Gastrocnemius medialis (tissue), 4 donors: ENCODE results near the gene EFCAB5. TPM values are rescaled to one million over a fixed set of nuclear protein-coding genes. Genes with fewer than 3 reads are reported as not detected.
"Not testable (repeated sequence)": the region's sequence is repeated elsewhere in the genome, so short reads cannot be mapped to it uniquely, and the experiment has no call there.

Experiments
- ATAC-seq, 2 donors: fragments of 150-250 bp; one replicate each; pipeline ENCODE4 v1.9.1; 2016
- DNase-seq, 2 donors: peaks; one replicate each; pipeline ENCODE4 v3.0.0-alpha.2; 2019
- H3K27ac ChIP-seq, 4 donors: fragments of 200-600 bp; sonication (generic); 1 replicate in 1 of 4; 2 replicates in 3 of 4; pipeline ENCODE4 v1.5.1; 2016 to 2018; ENCODE audit warnings: mild to moderate bottlenecking in 2 of 4, moderate library complexity in 1 of 4
- H3K27me3 ChIP-seq, 3 donors: fragments of 200-600 bp; sonication (generic) in 2 of 3; 1 replicate in 1 of 3; 2 replicates in 2 of 3; pipeline versions ENCODE4 v1.5.1 to v1.6.0; 2016 to 2019; ENCODE audit warnings: mild to moderate bottlenecking in 1 of 3, moderate library complexity in 1 of 3
- H3K36me3 ChIP-seq, 2 donors: fragments of 200-600 bp; sonication (generic) in 1 of 2; one replicate each; pipeline ENCODE4 v1.5.1; 2017 to 2018
- H3K4me1 ChIP-seq, 2 donors: fragments of 200-600 bp; sonication (generic) in 1 of 2; one replicate each; pipeline ENCODE4 v1.5.1; 2016 to 2017; ENCODE audit warnings: mild to moderate bottlenecking in 2 of 2
- H3K4me3 ChIP-seq, 4 donors: fragments of 200-600 bp; sonication (generic) in 3 of 4; 1 replicate in 1 of 4; 2 replicates in 3 of 4; pipeline ENCODE4 v1.5.1; 2016 to 2019; ENCODE audit warnings: mild to moderate bottlenecking in 2 of 4
- H3K9me3 ChIP-seq, 3 donors: fragments of 200-600 bp; sonication (generic) in 2 of 3; 1 replicate in 1 of 3; 2 replicates in 2 of 3; pipeline ENCODE4 v1.5.1; 2016 to 2019
- POLR2A ChIP-seq, 2 donors: fragments of 450-650 bp; IDR thresholded peaks; one replicate each; pipeline ENCODE4 v1.6.1; 2017; ENCODE audit warnings: antibody characterized with exemption in 2 of 2, mild to moderate bottlenecking in 2 of 2, moderate library complexity in 2 of 2
- in situ Hi-C, 4 donors: fragments of 200-750 bp; cut with MboI; loops; one replicate each; pipeline versions ENCODE4 v1.15.0 to v1.8.0; 2017; ENCODE audit warnings: low sequenced_read_pairs in 4 of 4
- intact Hi-C: fragments of 100-400 bp; cut with DNase I; formaldehyde crosslinking; loops from one replicate; pipeline ENCODE4 v1.15.1; 2023; ENCODE audit warnings: low total_unique reads
- total RNA-seq, 4 donors: library from RNA; depleted of rRNA; stranded (reverse); fragments of >200 nt; gene quantifications; one replicate each; pipeline versions ENCODE4 v1.1.0 to v1.2.3, GENCODE V29; 2016
- TF ChIP-seq, protein P1 (sequence below), 5 experiments: fragments of 450-650 bp in 3 of 5; fragments of 200-600 bp in 2 of 5; sonication (generic) in 2 of 5; IDR thresholded peaks in 4 of 5; conservative IDR thresholded peaks in 1 of 5; 1 replicate in 4 of 5; 2 replicates in 1 of 5; pipeline ENCODE4 v1.5.1; 2016 to 2019; ENCODE audit warnings: antibody characterized with exemption in 5 of 5, mild to moderate bottlenecking in 3 of 5, moderate library complexity in 3 of 5

The EFCAB5 gene
- total RNA-seq, 4 donors from 2014 or later = 0.04 to 0.36 TPM; not detected in 2

GRCh38 chr17:30084788-30085187 lies 143.4 kb downstream of the EFCAB5 start:
- TF ChIP-seq, protein P1, sequence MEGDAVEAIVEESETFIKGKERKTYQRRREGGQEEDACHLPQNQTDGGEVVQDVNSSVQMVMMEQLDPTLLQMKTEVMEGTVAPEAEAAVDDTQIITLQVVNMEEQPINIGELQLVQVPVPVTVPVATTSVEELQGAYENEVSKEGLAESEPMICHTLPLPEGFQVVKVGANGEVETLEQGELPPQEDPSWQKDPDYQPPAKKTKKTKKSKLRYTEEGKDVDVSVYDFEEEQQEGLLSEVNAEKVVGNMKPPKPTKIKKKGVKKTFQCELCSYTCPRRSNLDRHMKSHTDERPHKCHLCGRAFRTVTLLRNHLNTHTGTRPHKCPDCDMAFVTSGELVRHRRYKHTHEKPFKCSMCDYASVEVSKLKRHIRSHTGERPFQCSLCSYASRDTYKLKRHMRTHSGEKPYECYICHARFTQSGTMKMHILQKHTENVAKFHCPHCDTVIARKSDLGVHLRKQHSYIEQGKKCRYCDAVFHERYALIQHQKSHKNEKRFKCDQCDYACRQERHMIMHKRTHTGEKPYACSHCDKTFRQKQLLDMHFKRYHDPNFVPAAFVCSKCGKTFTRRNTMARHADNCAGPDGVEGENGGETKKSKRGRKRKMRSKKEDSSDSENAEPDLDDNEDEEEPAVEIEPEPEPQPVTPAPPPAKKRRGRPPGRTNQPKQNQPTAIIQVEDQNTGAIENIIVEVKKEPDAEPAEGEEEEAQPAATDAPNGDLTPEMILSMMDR (IDR thresholded peaks at IDR 0.05 in 4 of 5, conservative IDR thresholded peaks at IDR 0.05 in 1 of 5) = no peak
- TF ChIP-seq POLR2A (IDR thresholded peaks at IDR 0.05) = no peak
- intact Hi-C loops = no loop called here
- in situ Hi-C loops = no loop called here
- no peak for DNase-seq
- peaks cover 0 to 4% (median 0%) of the 10 kb centered on the region in 3 donors for H3K27me3 ChIP-seq
- H3K27ac ChIP-seq = no peak overlapping the region
- H3K36me3 ChIP-seq = no peaks in the 10 kb centered on the region
- H3K4me3 ChIP-seq = no peak overlapping the region
- ATAC-seq = no peak
- no peaks in the 10 kb centered on the region for H3K4me1 ChIP-seq
- H3K9me3 ChIP-seq = no peaks in the 10 kb centered on the region

- peaks cover 0 to 7% (median 0%) of the 10 kb centered on the region in 3 donors for H3K27me3 ChIP-seq
- in situ Hi-C loops (no loop called here), intact Hi-C loops (no loop called here)
- ATAC-seq = no peak
- no peaks in the 10 kb centered on the region for H3K36me3 ChIP-seq
- H3K27ac ChIP-seq = no peak overlapping the region
- no peak overlapping the region for H3K4me3 ChIP-seq
- DNase-seq = no peak
- H3K9me3 ChIP-seq = no peaks in the 10 kb centered on the region
- TF ChIP-seq, protein P1 (IDR thresholded peaks at IDR 0.05 in 4 of 5, conservative IDR thresholded peaks at IDR 0.05 in 1 of 5) = no peak
- TF ChIP-seq POLR2A (IDR thresholded peaks at IDR 0.05) = no peak
- H3K4me1 ChIP-seq = no peaks in the 10 kb centered on the region
These were observed 145.5 kb downstream of the EFCAB5 start for GRCh38 chr17:30086896-30087295.

DNA sequence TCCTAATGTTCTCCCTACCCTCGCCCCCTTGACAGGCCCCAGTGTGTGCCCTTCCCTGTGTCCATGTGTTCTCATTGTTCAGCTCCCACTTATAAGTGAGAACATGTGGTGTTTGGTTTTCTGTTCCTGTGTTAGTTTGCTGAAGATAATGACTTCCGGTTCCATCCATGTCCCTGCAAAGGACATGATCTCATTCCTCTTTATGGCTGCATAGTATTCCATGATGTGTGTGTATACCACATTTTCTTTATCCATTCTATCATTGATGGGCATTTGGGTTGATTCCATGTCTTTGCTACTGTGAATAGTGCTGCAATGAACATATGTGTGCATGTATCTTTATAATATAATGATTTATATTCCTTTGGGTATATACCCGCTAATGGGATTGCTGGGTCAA lies 146.0 kb downstream of the EFCAB5 start:
- H3K4me3 ChIP-seq, H3K9me3 ChIP-seq, in situ Hi-C loops: not testable (repeated sequence)

GRCh38 chr17:30091121-30091670 lies 149.8 kb downstream of the EFCAB5 start:
- Histone ChIP-seq H3K9me3 (no peaks in the 10 kb centered on the region), H3K27ac (no peak overlapping the region), H3K27me3 (peaks cover 0 to 14% (median 0%) of the 10 kb centered on the region in 3 donors), H3K4me1 (peaks cover 9 to 12% of the 10 kb centered on the region in 2 donors), H3K4me3 (no peak overlapping the region), H3K36me3 (no peaks in the 10 kb centered on the region)
- ATAC-seq (no peak), DNase-seq (no peak)
- TF ChIP-seq, protein P1 (IDR thresholded peaks at IDR 0.05 in 4 of 5, conservative IDR thresholded peaks at IDR 0.05 in 1 of 5) = no peak
- no peak for TF ChIP-seq POLR2A (IDR thresholded peaks at IDR 0.05)
- in situ Hi-C loops (no loop called here), intact Hi-C loops (no loop called here)

More for the DNA sequence above, 146.0 kb downstream of the EFCAB5 start:
- H3K27me3 ChIP-seq, H3K4me1 ChIP-seq, DNase-seq, H3K27ac ChIP-seq, ATAC-seq, intact Hi-C loops, H3K36me3 ChIP-seq: not testable (repeated sequence)

- Histone ChIP-seq H3K4me1 (peaks cover 9 to 12% of the 10 kb centered on the region in 2 donors), H3K27ac (no peak overlapping the region), H3K36me3 (no peaks in the 10 kb centered on the region), H3K4me3 (no peak overlapping the region), H3K27me3 (peaks cover 0 to 14% (median 0%) of the 10 kb centered on the region in 3 donors), H3K9me3 (no peaks in the 10 kb centered on the region)
- intact Hi-C loops = loop anchor here (2.0 kb wide), 1 partner anchor 511 kb away; no protein-coding TSS in a partner anchor
- in situ Hi-C loops = no loop called here
- DNase-seq (no peak), ATAC-seq (no peak)
- TF ChIP-seq, protein P1 (IDR thresholded peaks at IDR 0.05 in 4 of 5, conservative IDR thresholded peaks at IDR 0.05 in 1 of 5) = no peak
- no peak for TF ChIP-seq POLR2A (IDR thresholded peaks at IDR 0.05)
These were observed 150.3 kb downstream of the EFCAB5 start for GRCh38 chr17:30091771-30092170.
